ENCODE measurements around the gene PHAX.

DNA sequence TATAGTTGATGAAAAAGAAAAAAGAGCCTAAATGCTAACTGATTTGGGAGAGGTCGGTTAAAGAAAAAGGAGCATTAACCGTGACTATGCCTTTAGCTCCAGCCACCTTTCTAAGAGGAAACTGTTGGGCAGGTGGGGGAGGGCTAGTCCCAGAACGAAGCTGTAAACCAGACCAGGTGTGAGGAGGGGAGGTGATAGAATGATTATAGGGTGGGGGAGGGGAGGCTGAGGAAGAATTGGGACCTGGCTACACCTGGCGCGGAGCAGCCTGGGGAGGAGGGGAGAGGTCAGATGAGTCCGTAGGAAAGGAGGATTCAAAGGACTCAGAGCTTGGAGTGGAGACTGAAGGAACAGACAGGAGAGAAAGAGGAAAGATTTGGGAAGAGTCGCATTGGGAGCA, 73.4 kb downstream of the PHAX start:
- TF ChIP-seq CTCF (IDR thresholded peaks at IDR 0.05; ENCODE audit: poor library complexity) (no peak), EZH2phosphoT487 (IDR thresholded peaks at IDR 0.05; ENCODE audit: low read depth, severe bottlenecking, unreplicated experiment) (no peak), EZH2 (IDR thresholded peaks at IDR 0.05; ENCODE audit: borderline replicate concordance) (no peak)

Measured in hepatocyte (in vitro differentiated cells).